HG02885 (cell line): ENCODE measurements around the gene BCL7A.
"Not testable (repeated sequence)": the region's sequence is repeated elsewhere in the genome, so short reads cannot be mapped to it uniquely, and the experiment has no call there.

Experiments
- ATAC-seq: cut with Tn5 transposase; IDR thresholded peaks from one replicate; pipeline ENCODE4 v1.9.1; 2021; ENCODE audit warnings: mild to moderate bottlenecking; ENCODE audit not compliant: unreplicated experiment, poor library complexity

BCL7A gene

GRCh38 chr12:122024132-122024785 lies 2.6 kb downstream of the BCL7A start:
- ATAC-seq = no peak

- no peak for ATAC-seq
These were observed 5.1 kb downstream of the BCL7A start for GRCh38 chr12:122026706-122027333.

GRCh38 chr12:122028165-122028904 lies 6.7 kb downstream of the BCL7A start:
- ATAC-seq = no peak

- ATAC-seq = no peak
These were observed 7.3 kb downstream of the BCL7A start for GRCh38 chr12:122028905-122029560.

GRCh38 chr12:122029620-122030423 lies 8.1 kb downstream of the BCL7A start:
- no peak for ATAC-seq

GRCh38 chr12:122030424-122031035 lies 8.8 kb downstream of the BCL7A start:
- ATAC-seq = no peak

GRCh38 chr12:122031342-122032216 lies 9.9 kb downstream of the BCL7A start:
- ATAC-seq = no peak

GRCh38 chr12:122032580-122032979 lies 10.9 kb downstream of the BCL7A start:
- ATAC-seq = no peak

GRCh38 chr12:122035292-122035691 lies 13.6 kb downstream of the BCL7A start:
- no peak for ATAC-seq

- ATAC-seq = no peak
These were observed 14.5 kb downstream of the BCL7A start for GRCh38 chr12:122036153-122036552.

GRCh38 chr12:122040579-122041386 lies 19.1 kb downstream of the BCL7A start:
- ATAC-seq = no peak

- ATAC-seq = not testable (repeated sequence)
These were observed 19.8 kb downstream of the BCL7A start for GRCh38 chr12:122041458-122041857.

- ATAC-seq = no peak
These were observed 21.2 kb downstream of the BCL7A start for GRCh38 chr12:122042910-122043309.

- ATAC-seq = no peak
These were observed 21.8 kb downstream of the BCL7A start for GRCh38 chr12:122043476-122043875.

- ATAC-seq = no peak
These were observed 23.6 kb downstream of the BCL7A start for GRCh38 chr12:122045262-122045661.

- no peak for ATAC-seq
These were observed 24.5 kb downstream of the BCL7A start for GRCh38 chr12:122046145-122046544.

- ATAC-seq = no peak
These were observed 26.5 kb downstream of the BCL7A start for GRCh38 chr12:122048151-122048550.

GRCh38 chr12:122049827-122050226 lies 28.1 kb downstream of the BCL7A start:
- ATAC-seq = no peak
